ENCODE results near the gene CNOT2. TPM values are rescaled to one million over a fixed set of nuclear protein-coding genes. Genes with fewer than 3 reads are reported as not detected.

CNOT2 gene
- total and polyA plus RNA-seq, 2 experiments from 2014 or later: 110 to 152 TPM

DNA sequence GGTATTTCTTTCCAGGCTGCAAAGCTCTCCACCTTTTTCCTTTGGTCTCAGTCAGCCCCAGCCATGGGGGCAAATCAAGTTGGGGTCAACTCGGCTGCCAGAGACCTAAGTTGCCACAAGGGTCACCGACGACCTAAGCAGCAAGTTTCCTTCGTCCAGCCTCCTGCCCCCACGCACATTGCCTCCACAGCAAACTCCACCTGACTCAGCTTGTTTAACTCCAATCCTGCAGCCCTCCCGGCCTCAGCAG is 122.1 kb downstream of the CNOT2 start:
- peak overlapping the region; percentile 89 for H3K4me3 ChIP-seq
- H3K27me3 Mint-ChIP-seq (ENCODE audit: insufficient read depth, low read depth, poor library complexity): peaks cover 17% of the 10 kb centered on the region
- peaks cover 30% of the 10 kb centered on the region for H3K4me1 ChIP-seq (ENCODE audit: insufficient read depth)
- peak overlapping the region; percentile 81 for H2AFZ ChIP-seq
- peak overlapping the region; percentile 88 for H3K4me2 ChIP-seq
- peaks cover 3% of the 10 kb centered on the region; the same call in 1 of the 3 replicates for H3K9me3 Mint-ChIP-seq
- H3K36me3 Mint-ChIP-seq (ENCODE audit: low read depth): peaks cover 5% of the 10 kb centered on the region; the same call in 2 of the 3 replicates
- no peaks in the 10 kb centered on the region; the same call in 1 of the 2 replicates for H3F3A ChIP-seq (replicated peaks; ENCODE audit: low read depth)
- H3K27ac Mint-ChIP-seq: no peak overlapping the region
- no peak overlapping the region for H3K27ac ChIP-seq (ENCODE audit: low read depth)
- H3K27me3 ChIP-seq (ENCODE audit: insufficient read depth): peaks cover 29% of the 10 kb centered on the region
- TF ChIP-seq STAT1 (IDR thresholded peaks at IDR 0.05; ENCODE audit: unreplicated experiment) (no peak), REST (IDR thresholded peaks at IDR 0.05; ENCODE audit: unreplicated experiment) (no peak), POLR2AphosphoS5 (IDR thresholded peaks at IDR 0.05; ENCODE audit: low read depth) (no peak), ZNF331 (CRISPR knock-in tag; IDR thresholded peaks at IDR 0.05; ENCODE audit: low read depth) (no peak), CTCF (conservative IDR thresholded peaks at IDR 0.05; ENCODE audit: low read depth in 2 of 2) (no peak), ZNF462 (CRISPR knock-in tag; IDR thresholded peaks at IDR 0.05) (no peak), JUNB (IDR thresholded peaks at IDR 0.05; ENCODE audit: unreplicated experiment) (no peak), ZNF114 (CRISPR knock-in tag; IDR thresholded peaks at IDR 0.05) (no peak), EZH2phosphoT487 (IDR thresholded peaks at IDR 0.05; ENCODE audit: unreplicated experiment) (no peak)
- TF ChIP-seq, protein P1, sequence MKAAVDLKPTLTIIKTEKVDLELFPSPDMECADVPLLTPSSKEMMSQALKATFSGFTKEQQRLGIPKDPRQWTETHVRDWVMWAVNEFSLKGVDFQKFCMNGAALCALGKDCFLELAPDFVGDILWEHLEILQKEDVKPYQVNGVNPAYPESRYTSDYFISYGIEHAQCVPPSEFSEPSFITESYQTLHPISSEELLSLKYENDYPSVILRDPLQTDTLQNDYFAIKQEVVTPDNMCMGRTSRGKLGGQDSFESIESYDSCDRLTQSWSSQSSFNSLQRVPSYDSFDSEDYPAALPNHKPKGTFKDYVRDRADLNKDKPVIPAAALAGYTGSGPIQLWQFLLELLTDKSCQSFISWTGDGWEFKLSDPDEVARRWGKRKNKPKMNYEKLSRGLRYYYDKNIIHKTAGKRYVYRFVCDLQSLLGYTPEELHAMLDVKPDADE (IDR thresholded peaks at IDR 0.05): no peak
- peak; percentile 43 for DNase-seq (ENCODE audit: low spot score)
- no peaks in the 10 kb centered on the region for H3K36me3 ChIP-seq (ENCODE audit: insufficient read depth)
- H3K4me3 Mint-ChIP-seq: peak overlapping the region; percentile 86
- no peaks in the 10 kb centered on the region for H3K9me2 ChIP-seq (ENCODE audit: insufficient read depth)
- peaks cover 31% of the 10 kb centered on the region for H3K79me2 ChIP-seq (replicated peaks; ENCODE audit: insufficient read depth)
- peaks cover 16% of the 10 kb centered on the region for H3K4me1 Mint-ChIP-seq
- 0 out of 2 replicates have a peak, but pooled peaks cover 3% of the 10 kb centered on the region for H4K20me1 ChIP-seq (replicated peaks; ENCODE audit: insufficient read depth)
- ATAC-seq: peak; percentile 2; the same call in 2 of the 3 replicates
